Panc1 (cell line): Measurements from ENCODE around the gene RIOK1.

Source experiments
- CTCF ChIP-seq: fragments of 450-650 bp; IDR thresholded peaks from 2 replicates; pipeline ENCODE4 v1.5.1; 2017; ENCODE audit warnings: mild to moderate bottlenecking
- POLR2AphosphoS5 ChIP-seq: IDR thresholded peaks from 2 replicates; pipeline ENCODE4 v1.6.1; 2012; ENCODE audit warnings: mild to moderate bottlenecking, low read depth, low read length, moderate library complexity
- TCF7L2 ChIP-seq: IDR thresholded peaks from 2 replicates; pipeline ENCODE4 v1.6.1; 2011; ENCODE audit warnings: mild to moderate bottlenecking, low read depth, low read length, inconsistent platforms

GRCh38 chr6:7404546-7404945, 14.9 kb downstream of the RIOK1 start:
- TF ChIP-seq CTCF (no peak), POLR2AphosphoS5 (no peak), TCF7L2 (no peak)
